ENCODE measurements around the gene KCNMA1. TPM values are rescaled to one million over a fixed set of nuclear protein-coding genes. Genes with fewer than 3 reads are reported as not detected.

KCNMA1 gene
- polyA plus RNA-seq, 1 donor from 2014 or later, result 60.8 TPM

- Histone ChIP-seq H3K79me2 (replicated peaks; ENCODE audit: insufficient read depth, low read length) (no peaks in the 10 kb centered on the region), H3K27me3 (ENCODE audit: insufficient read depth, low read depth, low read length) (no peaks in the 10 kb centered on the region), H3K27ac (ENCODE audit: low read length) (no peak overlapping the region), H3K36me3 (ENCODE audit: insufficient read depth, low read length) (no peaks in the 10 kb centered on the region), H3K9ac (ENCODE audit: low read length) (no peak overlapping the region), H4K20me1 (ENCODE audit: insufficient read depth) (peaks cover 3% of the 10 kb centered on the region), H3K4me3 (ENCODE audit: low read length) (no peak overlapping the region), H3F3A (ENCODE audit: insufficient read depth, low read length, poor library complexity, severe bottlenecking) (no peaks in the 10 kb centered on the region), H3K4me2 (ENCODE audit: low read length) (no peak overlapping the region), H3K9me2 (ENCODE audit: insufficient read depth, low read length) (no peaks in the 10 kb centered on the region), H2AFZ (ENCODE audit: low read depth, low read length) (no peak overlapping the region), H3K9me3 (ENCODE audit: low read length) (no peaks in the 10 kb centered on the region)
- TF ChIP-seq RAD21 (conservative IDR thresholded peaks at IDR 0.05) (no peak), TAF1 (IDR thresholded peaks at IDR 0.05; ENCODE audit: low read depth) (no peak), SMC3 (conservative IDR thresholded peaks at IDR 0.05; ENCODE audit: poor library complexity) (no peak), EZH2 (IDR thresholded peaks at IDR 0.05; ENCODE audit: borderline replicate concordance, insufficient read depth, low read length, poor library complexity, severe bottlenecking) (no peak), MXI1 (conservative IDR thresholded peaks at IDR 0.05; ENCODE audit: poor library complexity, severe bottlenecking) (no peak), REST (IDR thresholded peaks at IDR 0.05; ENCODE audit: borderline replicate concordance) (no peak), CTCF (IDR thresholded peaks at IDR 0.05; ENCODE audit: poor library complexity, severe bottlenecking) (no peak), POLR2AphosphoS5 (IDR thresholded peaks at IDR 0.05) (no peak), EP300 (conservative IDR thresholded peaks at IDR 0.05; ENCODE audit: poor library complexity, severe bottlenecking) (no peak)
Measured at GRCh38 chr10:77041636-77042258, 595.9 kb downstream of the KCNMA1 start.

GRCh38 chr10:77038407-77038806 lies 599.2 kb downstream of the KCNMA1 start:
- Histone ChIP-seq H3K9me2 (ENCODE audit: insufficient read depth, low read length) (no peaks in the 10 kb centered on the region), H3K36me3 (ENCODE audit: insufficient read depth, low read length) (no peaks in the 10 kb centered on the region), H3F3A (ENCODE audit: insufficient read depth, low read length, poor library complexity, severe bottlenecking) (no peaks in the 10 kb centered on the region), H3K4me3 (ENCODE audit: low read length) (no peak overlapping the region), H2AFZ (ENCODE audit: low read depth, low read length) (no peak overlapping the region), H4K20me1 (ENCODE audit: insufficient read depth) (no peaks in the 10 kb centered on the region), H3K4me2 (ENCODE audit: low read length) (no peak overlapping the region), H3K27ac (ENCODE audit: low read length) (no peak overlapping the region), H3K9ac (ENCODE audit: low read length) (no peak overlapping the region), H3K27me3 (ENCODE audit: insufficient read depth, low read depth, low read length) (no peaks in the 10 kb centered on the region), H3K9me3 (ENCODE audit: low read length) (no peaks in the 10 kb centered on the region), H3K79me2 (replicated peaks; ENCODE audit: insufficient read depth, low read length) (no peaks in the 10 kb centered on the region)
- TF ChIP-seq MXI1 (conservative IDR thresholded peaks at IDR 0.05; ENCODE audit: poor library complexity, severe bottlenecking) (no peak), RAD21 (conservative IDR thresholded peaks at IDR 0.05) (no peak), EP300 (conservative IDR thresholded peaks at IDR 0.05; ENCODE audit: poor library complexity, severe bottlenecking) (no peak), CTCF (IDR thresholded peaks at IDR 0.05; ENCODE audit: poor library complexity, severe bottlenecking) (no peak), TAF1 (IDR thresholded peaks at IDR 0.05; ENCODE audit: low read depth) (no peak), POLR2AphosphoS5 (IDR thresholded peaks at IDR 0.05) (no peak), REST (IDR thresholded peaks at IDR 0.05; ENCODE audit: borderline replicate concordance) (no peak), EZH2 (IDR thresholded peaks at IDR 0.05; ENCODE audit: borderline replicate concordance, insufficient read depth, low read length, poor library complexity, severe bottlenecking) (no peak), SMC3 (conservative IDR thresholded peaks at IDR 0.05; ENCODE audit: poor library complexity) (no peak)

All from neural cell (in vitro differentiated cells).